ENCODE data around the gene UBE2N.

Gene UBE2N

DNA sequence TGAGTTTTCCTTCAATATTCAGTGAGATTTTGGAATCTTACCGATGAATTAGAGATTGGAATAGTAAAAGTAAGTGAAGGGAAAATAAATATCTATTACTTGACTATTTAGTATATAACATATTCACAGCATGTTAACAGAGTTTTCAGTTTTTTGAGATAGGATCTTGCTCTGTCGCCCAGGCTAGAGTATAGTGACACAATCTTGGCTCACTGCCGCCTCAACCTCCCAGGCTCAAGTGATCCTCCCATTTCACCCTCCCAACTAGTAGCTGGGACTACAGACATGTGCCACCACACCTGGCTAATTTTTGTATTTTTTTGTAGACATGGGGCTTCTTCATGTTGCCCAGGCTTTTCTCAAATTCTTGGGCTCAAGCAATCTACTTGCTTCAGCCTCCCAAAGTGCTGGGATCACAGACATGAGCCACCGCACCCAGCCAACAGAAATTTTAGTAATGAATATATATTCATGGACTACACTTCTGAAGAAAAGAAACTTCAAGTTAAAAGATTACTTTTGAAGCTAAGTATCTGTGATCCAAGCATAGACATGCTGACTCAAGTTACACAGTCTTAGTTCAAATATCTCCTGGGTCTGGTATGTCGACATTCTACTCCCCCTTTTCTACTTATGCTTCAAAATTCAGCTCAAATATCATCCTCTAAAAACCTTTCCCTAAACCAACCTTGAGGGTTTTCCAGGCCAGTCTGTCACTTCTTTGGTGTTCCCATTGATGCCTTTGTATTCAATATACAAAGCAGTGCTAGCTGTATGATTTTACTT is 13.8 kb downstream of the UBE2N start:
- in situ Hi-C loops (cut with HindIII; ENCODE audit: low sequenced_read_pairs): no loop called here
- peak; percentile 41 for DNase-seq (ENCODE audit: low read depth, low spot score)
- TF ChIP-seq, protein P1, sequence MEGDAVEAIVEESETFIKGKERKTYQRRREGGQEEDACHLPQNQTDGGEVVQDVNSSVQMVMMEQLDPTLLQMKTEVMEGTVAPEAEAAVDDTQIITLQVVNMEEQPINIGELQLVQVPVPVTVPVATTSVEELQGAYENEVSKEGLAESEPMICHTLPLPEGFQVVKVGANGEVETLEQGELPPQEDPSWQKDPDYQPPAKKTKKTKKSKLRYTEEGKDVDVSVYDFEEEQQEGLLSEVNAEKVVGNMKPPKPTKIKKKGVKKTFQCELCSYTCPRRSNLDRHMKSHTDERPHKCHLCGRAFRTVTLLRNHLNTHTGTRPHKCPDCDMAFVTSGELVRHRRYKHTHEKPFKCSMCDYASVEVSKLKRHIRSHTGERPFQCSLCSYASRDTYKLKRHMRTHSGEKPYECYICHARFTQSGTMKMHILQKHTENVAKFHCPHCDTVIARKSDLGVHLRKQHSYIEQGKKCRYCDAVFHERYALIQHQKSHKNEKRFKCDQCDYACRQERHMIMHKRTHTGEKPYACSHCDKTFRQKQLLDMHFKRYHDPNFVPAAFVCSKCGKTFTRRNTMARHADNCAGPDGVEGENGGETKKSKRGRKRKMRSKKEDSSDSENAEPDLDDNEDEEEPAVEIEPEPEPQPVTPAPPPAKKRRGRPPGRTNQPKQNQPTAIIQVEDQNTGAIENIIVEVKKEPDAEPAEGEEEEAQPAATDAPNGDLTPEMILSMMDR (IDR thresholded peaks at IDR 0.05; ENCODE audit: low read depth, low read length): no peak
- H3K4me3 ChIP-seq (ENCODE audit: low read depth, low read length): no peak overlapping the region

- in situ Hi-C loops (cut with HindIII; ENCODE audit: low sequenced_read_pairs): no loop called here
- TF ChIP-seq, protein P1 (IDR thresholded peaks at IDR 0.05; ENCODE audit: low read depth, low read length): no peak
- DNase-seq (ENCODE audit: low read depth, low spot score): no peak
Observed at GRCh38 chr12:93426412-93426805, 15.3 kb downstream of the UBE2N start.

DNA sequence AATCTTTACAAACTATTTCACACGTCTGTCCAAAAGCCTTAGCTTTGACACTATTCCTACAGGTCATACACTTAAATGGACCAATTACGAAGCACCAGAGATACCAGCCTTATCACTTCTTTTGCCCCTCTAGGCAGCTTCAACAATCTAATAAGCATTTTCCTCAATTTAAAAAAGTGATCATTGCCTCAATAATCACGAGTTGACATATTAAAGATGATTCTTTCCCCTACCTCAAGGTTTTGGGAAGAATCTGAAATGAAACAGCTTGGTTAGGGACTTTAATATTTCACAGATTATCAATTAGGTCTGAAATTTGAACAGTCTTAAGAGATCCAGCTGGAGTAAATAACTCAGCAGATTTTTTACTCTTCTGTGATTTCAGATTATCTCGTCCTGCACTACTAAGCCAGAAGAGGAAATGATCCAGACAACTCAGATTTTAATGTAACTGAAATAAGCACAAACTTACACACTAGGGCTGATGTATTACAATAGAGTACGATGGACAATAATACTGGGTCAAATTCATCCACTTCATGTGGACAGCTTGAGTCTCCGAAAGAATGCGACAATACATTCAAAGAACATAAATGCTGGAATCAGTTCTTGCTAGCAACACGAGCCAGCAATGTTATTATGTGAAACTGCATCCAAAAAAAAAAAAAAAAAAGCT is 15.9 kb downstream of the UBE2N start:
- no peak overlapping the region for H3K4me3 ChIP-seq (ENCODE audit: low read depth, low read length)
- no peak for DNase-seq (ENCODE audit: low read depth, low spot score)
- TF ChIP-seq, protein P1 (IDR thresholded peaks at IDR 0.05; ENCODE audit: low read depth, low read length): no peak
- in situ Hi-C loops (cut with HindIII; ENCODE audit: low sequenced_read_pairs): no loop called here

More at GRCh38 chr12:93426412-93426805, 15.3 kb downstream of the UBE2N start:
- no peak overlapping the region for H3K4me3 ChIP-seq (ENCODE audit: low read depth, low read length)

DNA sequence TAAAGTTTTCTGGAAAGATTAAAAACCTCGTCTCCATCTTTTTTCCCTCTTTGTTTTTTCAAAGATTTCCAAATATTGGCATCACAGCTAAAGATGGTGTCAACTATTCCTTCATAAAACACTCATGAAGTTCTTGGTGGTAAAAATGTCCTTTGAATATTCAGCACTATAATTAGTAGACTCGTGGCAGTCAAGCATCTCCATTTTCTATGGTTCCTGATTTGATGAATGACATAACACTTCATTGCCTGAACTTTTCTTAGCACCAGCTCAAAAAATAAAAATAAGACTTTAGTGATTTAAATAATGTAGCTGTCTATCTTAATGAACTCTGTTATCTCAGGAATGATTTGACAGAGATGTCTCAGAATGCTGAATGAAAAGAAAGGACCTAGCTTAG is 19.7 kb downstream of the UBE2N start:
- in situ Hi-C loops (cut with HindIII; ENCODE audit: low sequenced_read_pairs): loop anchor here (25.0 kb wide), 1 partner anchor 460 kb away; no protein-coding TSS in a partner anchor
- no peak for DNase-seq (ENCODE audit: low read depth, low spot score)
- H3K4me3 ChIP-seq (ENCODE audit: low read depth, low read length): no peak overlapping the region

DNA sequence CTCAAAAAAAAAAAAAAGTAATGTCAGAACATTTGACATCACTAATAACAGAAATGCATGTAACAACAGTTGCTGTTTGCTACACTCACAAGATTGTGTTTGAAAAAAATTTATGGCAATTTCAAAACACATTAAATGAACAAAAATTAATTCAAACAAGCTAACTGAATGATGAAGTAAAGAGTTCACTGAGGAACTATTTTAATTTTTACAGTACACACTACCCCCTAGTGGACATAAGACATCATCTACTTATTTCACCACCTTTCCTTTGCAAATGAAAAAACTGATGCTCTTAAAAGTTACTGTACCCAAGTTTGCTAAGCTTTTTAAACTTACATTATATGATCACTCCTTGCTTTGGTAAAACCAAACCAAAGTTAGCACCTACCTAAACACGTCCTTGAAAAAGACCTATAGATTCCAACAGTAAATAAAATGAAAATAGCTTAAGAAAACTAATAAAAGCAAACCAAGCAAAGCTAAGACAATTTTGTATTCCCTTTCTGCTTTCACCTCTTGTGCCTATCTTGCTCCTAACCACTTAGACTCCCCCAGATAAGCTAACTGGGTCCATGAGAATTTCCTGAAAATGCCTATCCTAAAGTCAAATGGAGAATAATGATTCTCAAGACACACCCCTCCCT is 22.2 kb downstream of the UBE2N start:
- DNase-seq (ENCODE audit: low read depth, low spot score): peak; percentile 77
- in situ Hi-C loops (cut with HindIII; ENCODE audit: low sequenced_read_pairs): loop anchor here (25.0 kb wide), 1 partner anchor 457 kb away; no protein-coding TSS in a partner anchor
- TF ChIP-seq, protein P1 (IDR thresholded peaks at IDR 0.05; ENCODE audit: low read depth, low read length): peak; percentile 45
- no peak overlapping the region for H3K4me3 ChIP-seq (ENCODE audit: low read depth, low read length)

More for the DNA sequence above, 19.7 kb downstream of the UBE2N start:
- TF ChIP-seq, protein P1 (IDR thresholded peaks at IDR 0.05; ENCODE audit: low read depth, low read length): no peak

GRCh38 chr12:93417967-93418480 is 23.7 kb downstream of the UBE2N start:
- no peak for DNase-seq (ENCODE audit: low read depth, low spot score)
- TF ChIP-seq, protein P1 (IDR thresholded peaks at IDR 0.05; ENCODE audit: low read depth, low read length): no peak
- in situ Hi-C loops (cut with HindIII; ENCODE audit: low sequenced_read_pairs): loop anchor here (25.0 kb wide), 1 partner anchor 456 kb away; no protein-coding TSS in a partner anchor
- H3K4me3 ChIP-seq (ENCODE audit: low read depth, low read length): no peak overlapping the region
